ENCODE measurements around the gene IL36A.
A peak's percentile ranks its signal among the peaks of the same experiment; 100 is the strongest.

The IL36A gene

GRCh38 chr2:112996635-112997034 is 8.6 kb upstream of the IL36A start:
- Histone ChIP-seq H3K9ac (no peak overlapping the region), H3K27me3 (no peaks in the 10 kb centered on the region), H3K4me1 (peaks cover 0 to 9% (median 7%) of the 10 kb centered on the region in 10 experiments; a peak in 16 of 20 replicates), H4K20me1 (no peaks in the 10 kb centered on the region), H3K4me3 (no peak overlapping the region), H3K4me2 (peak overlapping the region in 8 of 11 experiments; percentile 38 to 65 (median 44); a peak in 15 of 22 replicates), H3K36me3 (no peaks in the 10 kb centered on the region), H3K27ac (no peak overlapping the region), H3K9me3 (replicated peaks in 1 of 11) (peaks cover 26 to 45% (median 36%) of the 10 kb centered on the region in 11 experiments)
- no peak for TF ChIP-seq Cebpa-rat (IDR thresholded peaks at IDR 0.05)

DNA sequence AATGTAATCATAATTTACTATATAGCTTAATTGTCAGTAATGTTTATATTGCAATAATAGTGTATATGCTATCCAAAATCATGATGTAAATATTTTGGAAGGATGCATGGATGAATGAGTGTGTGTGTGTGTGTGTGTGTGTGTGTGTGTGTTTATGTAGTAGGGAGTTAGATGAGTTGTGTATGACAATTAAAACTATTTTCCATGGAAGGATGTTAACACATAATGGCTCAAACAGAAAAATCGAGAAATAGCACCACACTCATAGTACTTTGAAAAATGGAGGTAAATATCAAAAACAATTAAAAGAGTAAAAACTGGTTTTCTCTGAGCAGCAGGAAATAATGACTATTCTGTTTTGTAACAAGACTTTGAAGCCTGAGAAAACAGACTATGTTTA is 8.1 kb upstream of the IL36A start:
- no peak overlapping the region for H3K27ac ChIP-seq
- no peaks in the 10 kb centered on the region for H3K27me3 ChIP-seq
- no peak for TF ChIP-seq Cebpa-rat (IDR thresholded peaks at IDR 0.05)
- H3K4me3 ChIP-seq: no peak overlapping the region
- H3K4me1 ChIP-seq: peaks cover 0 to 9% (median 7%) of the 10 kb centered on the region in 10 experiments; a peak in 16 of 20 replicates
- no peaks in the 10 kb centered on the region for H3K36me3 ChIP-seq
- no peaks in the 10 kb centered on the region for H4K20me1 ChIP-seq
- peaks cover 22 to 41% (median 33%) of the 10 kb centered on the region in 11 experiments for H3K9me3 ChIP-seq (replicated peaks in 1 of 11)
- H3K9ac ChIP-seq: no peak overlapping the region
- H3K4me2 ChIP-seq: peak overlapping the region in 6 of 11 experiments; percentile 38 to 58 (median 44); a peak in 8 of 22 replicates

DNA sequence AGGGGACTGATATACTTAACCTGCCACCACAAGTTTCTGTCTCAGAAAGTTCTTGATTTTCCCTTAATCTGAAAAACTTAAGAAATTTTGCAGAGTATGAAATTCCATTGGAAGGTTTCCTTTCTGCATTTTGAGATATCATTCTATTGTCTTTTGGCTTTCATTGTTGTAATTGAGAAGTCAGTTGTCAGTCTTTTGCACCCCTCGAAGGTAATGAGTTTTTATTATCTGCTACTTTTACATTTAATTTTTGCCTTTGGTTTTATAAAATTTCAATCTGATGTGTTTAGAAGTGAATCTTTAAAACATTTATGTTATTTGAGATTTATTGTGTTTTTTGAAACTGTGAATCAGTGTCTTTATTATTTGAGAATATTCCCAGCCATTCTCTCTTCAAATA is 4.8 kb upstream of the IL36A start:
- peaks cover 17 to 29% (median 23%) of the 10 kb centered on the region in 11 experiments for H3K9me3 ChIP-seq (replicated peaks in 1 of 11)
- H3K27ac ChIP-seq: no peak overlapping the region
- peaks cover 0 to 9% (median 7%) of the 10 kb centered on the region in 10 experiments; a peak in 16 of 20 replicates for H3K4me1 ChIP-seq
- H4K20me1 ChIP-seq: no peaks in the 10 kb centered on the region
- H3K4me2 ChIP-seq: no peak overlapping the region
- no peaks in the 10 kb centered on the region for H3K27me3 ChIP-seq
- no peak overlapping the region for H3K9ac ChIP-seq
- no peak for TF ChIP-seq Cebpa-rat (IDR thresholded peaks at IDR 0.05)
- H3K4me3 ChIP-seq: no peak overlapping the region
- H3K36me3 ChIP-seq: no peaks in the 10 kb centered on the region

DNA sequence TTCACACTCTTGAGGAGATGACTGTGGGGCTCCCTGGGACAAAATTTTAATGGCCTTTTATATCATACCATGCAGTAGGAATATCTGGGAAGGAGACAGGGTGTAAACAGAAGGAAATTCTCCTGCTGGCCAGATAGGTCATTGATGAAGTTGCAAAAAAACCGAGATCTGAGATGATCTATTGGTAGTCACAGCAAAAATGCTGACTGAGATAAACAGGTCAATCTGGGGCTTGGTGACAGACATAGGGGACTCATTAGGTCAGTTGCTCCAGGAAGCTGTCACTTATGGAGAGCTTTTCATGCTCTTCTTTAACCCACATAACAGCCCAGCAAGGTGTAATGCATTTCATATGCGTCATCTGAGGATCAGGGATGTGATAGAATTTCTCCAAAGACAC is 2.6 kb upstream of the IL36A start:
- no peak overlapping the region for H3K4me3 ChIP-seq
- no peak for TF ChIP-seq Cebpa-rat (IDR thresholded peaks at IDR 0.05)
- no peaks in the 10 kb centered on the region for H3K36me3 ChIP-seq
- no peaks in the 10 kb centered on the region for H3K4me1 ChIP-seq
- H4K20me1 ChIP-seq: no peaks in the 10 kb centered on the region
- no peak overlapping the region for H3K4me2 ChIP-seq
- no peak overlapping the region for H3K27ac ChIP-seq
- H3K27me3 ChIP-seq: no peaks in the 10 kb centered on the region
- H3K9me3 ChIP-seq (replicated peaks in 1 of 11): peaks cover 17 to 29% (median 23%) of the 10 kb centered on the region in 11 experiments
- H3K9ac ChIP-seq: no peak overlapping the region

GRCh38 chr2:113007250-113007649 is 2.0 kb downstream of the IL36A start:
- no peak overlapping the region for H3K27ac ChIP-seq
- no peak for TF ChIP-seq Cebpa-rat (IDR thresholded peaks at IDR 0.05)
- no peaks in the 10 kb centered on the region for H3K9me3 ChIP-seq (replicated peaks in 1 of 11)
- no peak overlapping the region for H3K4me2 ChIP-seq
- no peaks in the 10 kb centered on the region for H4K20me1 ChIP-seq
- no peaks in the 10 kb centered on the region for H3K4me1 ChIP-seq
- H3K4me3 ChIP-seq: no peak overlapping the region
- H3K9ac ChIP-seq: no peak overlapping the region
- no peaks in the 10 kb centered on the region for H3K36me3 ChIP-seq
- no peaks in the 10 kb centered on the region for H3K27me3 ChIP-seq

GRCh38 chr2:113009622-113010021 is 4.4 kb downstream of the IL36A start:
- H4K20me1 ChIP-seq: no peaks in the 10 kb centered on the region
- no peak overlapping the region for H3K4me2 ChIP-seq
- H3K9ac ChIP-seq: no peak overlapping the region
- no peak for TF ChIP-seq Cebpa-rat (IDR thresholded peaks at IDR 0.05)
- no peaks in the 10 kb centered on the region for H3K27me3 ChIP-seq
- H3K4me3 ChIP-seq: no peak overlapping the region
- H3K36me3 ChIP-seq: no peaks in the 10 kb centered on the region
- no peaks in the 10 kb centered on the region for H3K9me3 ChIP-seq (replicated peaks in 1 of 11)
- no peak overlapping the region for H3K27ac ChIP-seq
- no peaks in the 10 kb centered on the region for H3K4me1 ChIP-seq

DNA sequence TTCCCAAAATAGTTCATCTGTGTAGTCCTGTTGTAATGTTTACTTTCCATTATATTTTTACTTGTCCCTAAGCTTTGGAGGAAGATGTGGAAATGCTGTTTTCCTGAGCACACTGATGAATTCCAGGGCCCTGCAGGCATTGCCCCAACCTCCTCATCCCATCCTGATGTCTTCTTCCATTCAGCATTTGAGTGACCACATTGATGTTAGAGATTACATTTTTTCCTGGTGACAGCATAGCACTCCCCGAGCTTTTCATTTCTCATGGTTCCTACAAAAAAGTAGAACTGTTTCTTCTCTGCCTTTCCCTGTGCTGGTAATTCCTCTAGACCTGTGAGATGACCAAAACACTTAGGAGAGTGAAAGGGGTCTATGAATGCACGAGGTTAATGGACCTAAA is 4.8 kb downstream of the IL36A start:
- Histone ChIP-seq H3K4me1 (no peaks in the 10 kb centered on the region), H3K27ac (no peak overlapping the region), H3K27me3 (no peaks in the 10 kb centered on the region), H3K9ac (no peak overlapping the region), H3K4me2 (no peak overlapping the region), H3K4me3 (no peak overlapping the region), H4K20me1 (no peaks in the 10 kb centered on the region), H3K36me3 (no peaks in the 10 kb centered on the region), H3K9me3 (replicated peaks in 1 of 11) (no peaks in the 10 kb centered on the region)
- no peak for TF ChIP-seq Cebpa-rat (IDR thresholded peaks at IDR 0.05)

GRCh38 chr2:113011108-113011507 is 5.8 kb downstream of the IL36A start:
- H4K20me1 ChIP-seq: no peaks in the 10 kb centered on the region
- TF ChIP-seq Cebpa-rat (IDR thresholded peaks at IDR 0.05): no peak
- H3K4me1 ChIP-seq: no peaks in the 10 kb centered on the region
- no peaks in the 10 kb centered on the region for H3K27me3 ChIP-seq
- no peaks in the 10 kb centered on the region for H3K36me3 ChIP-seq
- H3K4me3 ChIP-seq: no peak overlapping the region
- no peak overlapping the region for H3K9ac ChIP-seq
- no peak overlapping the region for H3K27ac ChIP-seq
- no peaks in the 10 kb centered on the region for H3K9me3 ChIP-seq (replicated peaks in 1 of 11)
- H3K4me2 ChIP-seq: no peak overlapping the region

DNA sequence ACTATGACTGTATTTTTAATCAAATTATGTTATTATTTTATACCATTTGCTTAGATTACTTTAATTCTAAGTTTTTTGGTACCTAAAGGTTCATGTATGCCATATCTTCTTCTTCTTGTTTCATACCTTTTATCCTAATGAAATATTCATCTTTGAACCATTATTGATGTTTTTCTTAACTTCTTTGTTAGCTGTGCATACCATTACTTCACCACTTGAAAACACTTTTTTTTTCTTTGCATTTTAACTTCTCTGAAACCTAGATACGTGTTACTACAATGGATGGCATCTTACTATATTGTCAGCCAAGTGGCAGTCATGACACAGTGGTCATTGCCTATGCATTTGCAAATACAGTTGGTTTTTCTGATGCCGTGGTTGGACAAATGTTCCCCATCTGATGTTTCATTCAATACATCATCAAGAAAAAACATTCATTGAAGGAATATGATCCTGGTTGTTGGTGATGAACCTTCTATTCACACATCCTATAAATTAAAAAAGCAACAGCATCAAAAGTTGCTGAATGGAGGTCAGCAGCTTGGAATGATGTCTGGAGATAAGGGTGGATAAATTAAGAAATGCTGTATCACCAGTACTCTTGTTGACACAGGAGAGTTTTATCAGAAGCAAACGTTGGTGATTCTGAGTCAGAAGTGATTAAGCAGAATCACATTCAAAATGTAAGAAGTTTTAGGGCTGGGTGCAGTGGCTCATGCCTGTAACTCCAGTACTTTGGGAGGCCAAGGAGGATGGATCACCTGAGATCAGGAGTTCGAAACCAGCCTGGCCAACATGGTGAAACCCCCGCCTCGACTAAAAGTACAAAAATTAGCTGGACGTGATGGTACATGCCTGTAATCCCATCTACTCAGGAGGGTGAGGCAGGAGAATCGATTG is 7.4 kb downstream of the IL36A start:
- Histone ChIP-seq H3K27ac (no peak overlapping the region), H3K36me3 (no peaks in the 10 kb centered on the region), H3K9me3 (replicated peaks in 1 of 11) (no peaks in the 10 kb centered on the region), H3K4me1 (no peaks in the 10 kb centered on the region), H3K4me2 (no peak overlapping the region), H3K27me3 (no peaks in the 10 kb centered on the region), H3K9ac (no peak overlapping the region), H3K4me3 (no peak overlapping the region), H4K20me1 (no peaks in the 10 kb centered on the region)
- TF ChIP-seq Cebpa-rat (IDR thresholded peaks at IDR 0.05): no peak

DNA sequence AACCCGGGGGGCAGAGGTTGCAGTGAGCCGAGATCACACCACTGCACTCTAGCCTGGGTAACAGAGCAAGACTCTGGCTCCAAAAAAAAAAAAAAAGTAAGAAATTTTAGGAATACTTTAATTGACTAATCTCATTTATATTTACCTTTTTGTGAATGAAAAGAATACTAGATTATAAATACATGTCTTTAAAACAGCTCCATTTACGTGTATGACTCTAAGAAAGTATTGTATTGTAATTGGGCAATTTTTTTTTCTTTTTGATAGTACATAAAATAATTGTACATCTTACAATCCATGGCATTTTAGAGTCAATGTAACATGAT is 8.0 kb downstream of the IL36A start:
- TF ChIP-seq Cebpa-rat (IDR thresholded peaks at IDR 0.05): no peak

More for the DNA sequence above, 8.0 kb downstream of the IL36A start:
- Histone ChIP-seq H4K20me1 (no peaks in the 10 kb centered on the region), H3K36me3 (no peaks in the 10 kb centered on the region), H3K9ac (no peak overlapping the region), H3K27ac (no peak overlapping the region), H3K4me2 (no peak overlapping the region), H3K4me1 (no peaks in the 10 kb centered on the region), H3K4me3 (no peak overlapping the region), H3K9me3 (replicated peaks in 1 of 11) (no peaks in the 10 kb centered on the region), H3K27me3 (no peaks in the 10 kb centered on the region)
